NCI-H69 (cell line): ENCODE data around the gene PDE3A.
A peak's percentile ranks its signal among the peaks of the same experiment; 100 is the strongest.
"Not testable (repeated sequence)": the region's sequence is repeated elsewhere in the genome, so short reads cannot be mapped to it uniquely, and the experiment has no call there.

Source experiments
- DNase-seq: peaks from one replicate; lab custom pipeline; 2025; lab: John Stamatoyannopoulos, UW

Gene PDE3A

DNA sequence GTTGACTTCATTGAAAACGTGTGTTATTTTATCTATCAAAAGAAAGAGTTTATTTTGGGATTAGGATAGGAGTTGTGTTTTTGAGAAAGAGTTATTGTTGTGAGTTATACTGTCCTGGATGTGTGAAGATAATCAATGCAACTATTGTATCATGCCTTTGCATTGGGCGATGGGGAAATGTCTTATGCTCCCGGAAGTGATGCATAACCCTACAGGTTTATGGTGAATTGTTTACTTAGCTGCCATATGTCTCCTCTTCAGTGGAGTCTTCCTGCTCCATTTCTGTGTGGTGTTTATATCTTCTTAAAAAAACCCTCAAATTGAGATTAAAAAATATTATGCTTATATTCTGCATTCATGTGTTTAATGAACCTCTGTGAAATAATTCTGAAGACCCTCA lies 6.5 kb downstream of the PDE3A start:
- peak; percentile 36 for DNase-seq

DNA sequence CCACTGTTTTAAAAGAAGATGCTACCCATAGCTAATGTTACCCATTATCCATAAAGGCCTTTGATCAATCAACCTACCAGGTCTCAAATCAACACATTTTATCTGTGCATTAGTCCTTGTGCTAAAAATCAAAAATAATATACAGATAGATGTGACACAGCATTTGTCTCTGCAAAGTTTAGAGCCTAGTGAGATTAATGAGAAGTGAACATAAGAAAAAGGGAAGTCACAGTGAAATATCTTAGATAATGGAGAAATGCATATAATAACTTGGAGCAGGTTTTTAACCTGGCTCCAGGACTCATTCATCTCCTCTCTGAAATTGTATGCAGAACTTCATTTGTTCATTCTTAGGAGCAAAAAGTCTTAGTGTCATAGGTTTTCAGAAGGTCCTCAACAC lies 7.2 kb downstream of the PDE3A start:
- no peak for DNase-seq

DNA sequence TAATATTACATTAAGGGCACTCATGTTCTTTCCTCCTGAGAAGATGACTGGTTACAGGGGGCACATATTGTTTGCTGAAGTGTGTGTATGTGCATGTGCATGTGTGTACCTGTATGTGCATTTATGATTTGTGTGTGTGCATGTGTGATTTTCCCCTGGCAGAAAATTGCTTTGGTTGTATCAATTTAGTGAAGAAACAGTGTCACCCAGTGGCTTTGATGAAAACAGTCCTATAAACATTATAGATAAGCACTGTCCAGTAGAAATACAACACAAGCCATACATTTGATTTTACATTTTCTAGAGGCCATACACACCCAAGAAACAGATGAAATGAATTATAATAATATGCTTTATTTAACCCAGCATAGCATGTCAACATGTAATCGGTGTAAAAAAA lies 8.6 kb downstream of the PDE3A start:
- DNase-seq = peak; percentile 64

DNA sequence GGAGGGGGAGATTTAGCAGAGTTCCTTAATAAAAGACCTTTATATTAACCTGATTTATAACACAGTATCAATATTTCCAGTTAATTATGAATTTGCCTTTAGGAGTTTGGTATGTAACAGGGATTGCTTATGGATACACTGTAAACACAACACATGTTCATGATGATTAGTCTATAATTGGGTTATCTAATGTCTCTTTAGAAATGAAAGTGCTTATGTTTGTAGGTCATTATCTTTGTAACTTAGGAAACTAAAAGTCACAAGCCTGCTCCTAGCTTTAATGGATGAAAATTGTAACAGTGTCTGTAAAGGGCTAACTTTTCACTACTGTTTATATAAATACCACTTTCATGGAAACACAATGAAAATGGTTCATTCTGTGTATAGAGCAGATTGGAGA lies 9.4 kb downstream of the PDE3A start:
- peak; percentile 3 for DNase-seq

DNA sequence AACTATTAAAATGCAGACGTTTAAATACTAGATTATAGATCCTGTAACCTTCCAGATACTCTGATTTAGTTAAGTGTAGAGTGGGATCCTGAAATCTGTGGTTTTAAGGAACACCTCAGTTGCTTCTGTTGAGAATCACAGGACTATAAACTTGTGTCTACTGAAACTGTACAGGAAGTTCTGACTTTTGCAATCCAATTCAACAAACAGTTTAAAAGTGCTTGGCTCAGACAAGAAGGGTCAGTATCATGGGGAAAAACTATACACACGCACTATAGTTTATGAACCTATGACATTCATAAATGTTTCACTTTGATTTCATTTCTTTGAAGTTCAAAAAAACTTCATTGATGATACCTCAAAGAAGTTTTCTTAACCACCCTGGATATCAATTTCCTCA lies 13.8 kb downstream of the PDE3A start:
- no peak for DNase-seq

DNA sequence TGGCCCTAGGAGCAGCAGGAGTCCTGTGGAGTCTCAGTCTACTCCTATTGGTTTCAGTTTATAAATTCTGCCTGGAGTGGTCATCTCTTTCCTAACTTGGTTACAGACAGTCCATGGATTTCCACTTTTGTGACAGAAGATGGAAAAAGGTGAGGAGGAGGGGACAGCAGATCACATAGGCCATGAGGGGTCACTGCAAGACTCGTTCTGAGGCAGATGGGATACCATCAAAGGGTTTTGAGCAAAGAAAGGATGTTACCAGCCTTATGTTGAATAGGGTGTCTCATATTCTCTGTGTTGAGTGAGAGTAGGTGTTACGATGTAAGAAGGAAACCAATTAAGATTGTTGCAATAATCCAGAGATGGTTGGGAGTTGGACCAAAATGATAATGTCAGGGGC lies 15.3 kb downstream of the PDE3A start:
- no peak for DNase-seq

DNA sequence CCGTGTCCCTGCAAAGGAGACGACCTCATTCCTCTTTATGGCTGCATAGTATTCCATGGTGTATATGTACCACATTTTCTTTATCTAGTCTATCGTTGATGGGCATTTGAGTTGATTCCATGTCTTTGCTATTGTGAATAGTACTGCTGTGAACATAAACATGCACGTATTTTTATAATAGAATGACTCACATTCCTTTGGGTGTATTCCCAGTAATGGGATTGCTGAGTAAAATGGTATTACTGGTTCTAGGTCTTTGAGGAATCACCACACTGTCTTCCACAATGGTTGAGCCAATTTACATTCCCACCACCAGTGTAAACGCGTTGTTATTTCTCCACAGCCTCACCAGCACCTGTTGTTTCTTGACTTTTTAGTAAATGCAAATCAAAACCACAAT lies 16.5 kb downstream of the PDE3A start:
- not testable (repeated sequence) for DNase-seq

DNA sequence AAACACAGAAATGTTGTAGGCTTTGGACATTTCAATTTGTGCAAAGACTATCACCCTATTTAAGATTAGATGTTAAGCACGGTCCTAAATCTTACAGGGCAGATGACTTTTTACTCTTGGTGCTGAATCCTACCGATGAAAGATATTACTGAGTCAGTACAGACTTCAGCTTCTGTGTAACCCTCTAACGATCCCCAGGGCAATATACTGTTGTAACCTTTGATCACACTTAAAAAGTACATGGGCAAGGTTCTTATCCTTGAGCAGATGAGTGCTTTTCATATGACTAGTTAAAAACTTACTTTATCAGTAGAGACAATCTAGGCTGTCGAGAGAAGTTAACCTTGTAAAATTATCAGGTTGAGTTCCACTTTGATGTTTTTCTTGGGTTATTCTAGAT lies 22.5 kb downstream of the PDE3A start:
- no peak for DNase-seq

DNA sequence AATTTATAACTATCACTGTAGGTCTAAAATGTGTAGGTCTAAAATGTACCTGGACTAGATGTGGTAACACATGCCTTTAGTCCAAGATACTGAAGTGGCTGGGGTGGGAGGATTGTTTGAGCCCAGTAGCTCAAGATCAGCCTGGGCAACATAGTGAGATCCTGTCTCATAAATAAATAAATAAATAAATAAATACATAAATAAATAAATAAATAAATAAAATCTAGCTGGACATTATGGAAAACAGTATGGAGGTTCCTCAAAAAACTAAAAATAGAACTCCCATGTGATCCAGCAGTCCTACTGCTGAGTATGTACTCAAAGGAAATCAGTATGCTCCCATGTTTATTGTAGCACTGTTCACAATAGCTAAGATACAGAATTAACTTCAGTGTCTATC lies 24.0 kb downstream of the PDE3A start:
- no peak for DNase-seq

DNA sequence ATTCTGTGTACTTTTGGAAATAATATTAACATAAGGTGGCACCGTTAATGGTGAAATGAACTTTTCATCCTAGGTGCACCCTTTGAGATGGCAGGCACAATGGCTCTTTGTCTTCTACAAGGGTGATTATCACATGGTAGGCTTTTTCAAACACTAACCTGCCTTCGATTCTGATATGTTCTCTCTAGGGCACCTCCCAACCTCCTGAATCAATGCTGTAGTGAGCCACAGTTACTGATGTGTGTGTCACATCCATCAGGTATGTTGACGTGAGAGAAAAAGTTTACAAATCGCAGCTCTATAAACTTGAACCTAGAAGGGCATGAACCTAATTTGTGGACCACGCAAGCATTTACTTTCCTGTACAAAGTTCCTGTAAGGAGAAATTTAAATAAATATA lies 25.4 kb downstream of the PDE3A start:
- DNase-seq = no peak

DNA sequence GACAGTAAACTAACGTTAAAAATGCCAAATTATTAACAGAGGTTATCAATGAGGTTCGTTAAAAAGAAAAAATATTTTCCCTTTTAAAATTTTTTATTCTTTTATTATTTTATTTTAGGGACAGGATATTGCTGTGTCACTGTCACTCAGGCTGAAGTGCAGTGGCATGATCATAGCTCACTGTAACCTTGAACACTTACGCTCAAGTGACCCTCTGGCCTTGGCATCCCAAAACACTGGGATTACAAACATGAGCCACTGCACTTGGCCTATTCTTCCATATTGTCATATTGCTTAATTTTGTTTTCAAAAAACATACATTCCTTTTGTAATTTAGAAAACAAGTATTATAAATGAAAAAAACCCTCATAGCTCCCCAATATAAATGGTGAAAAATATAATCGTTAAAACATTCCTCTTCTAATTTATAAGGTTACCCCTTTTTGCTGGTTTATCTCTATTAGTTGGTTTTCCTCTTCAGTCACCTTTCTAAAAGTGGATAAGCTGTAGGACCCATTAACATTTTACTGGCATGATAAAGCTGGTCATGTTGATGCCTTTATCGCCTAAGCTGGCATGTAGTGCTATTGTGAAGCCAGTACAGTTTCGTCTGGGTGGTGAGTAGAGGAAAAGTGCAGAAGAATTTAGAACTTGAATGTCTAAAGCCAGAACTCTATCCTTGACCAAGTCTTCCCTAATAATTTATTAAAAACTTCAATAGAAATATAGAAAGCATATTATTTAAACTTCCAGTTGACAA lies 27.6 kb downstream of the PDE3A start:
- no peak for DNase-seq

DNA sequence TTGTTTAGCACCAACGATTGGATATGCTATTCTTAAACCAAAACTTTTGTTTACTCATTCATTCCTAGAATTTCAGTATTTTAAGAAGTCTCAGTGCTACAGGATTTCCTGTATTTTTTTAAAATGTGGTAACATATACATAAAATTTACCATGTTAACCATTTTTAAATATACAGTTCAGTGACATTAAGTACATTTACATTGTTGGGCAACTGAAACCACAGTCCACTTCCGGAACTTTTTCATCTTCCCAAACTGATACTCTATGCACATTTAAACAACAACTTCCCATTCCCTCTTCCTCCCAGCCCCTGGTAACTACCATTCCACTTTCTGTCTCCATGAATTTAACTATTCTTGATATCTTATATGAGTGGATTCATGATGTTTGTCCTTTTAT lies 30.3 kb downstream of the PDE3A start:
- DNase-seq = no peak

DNA sequence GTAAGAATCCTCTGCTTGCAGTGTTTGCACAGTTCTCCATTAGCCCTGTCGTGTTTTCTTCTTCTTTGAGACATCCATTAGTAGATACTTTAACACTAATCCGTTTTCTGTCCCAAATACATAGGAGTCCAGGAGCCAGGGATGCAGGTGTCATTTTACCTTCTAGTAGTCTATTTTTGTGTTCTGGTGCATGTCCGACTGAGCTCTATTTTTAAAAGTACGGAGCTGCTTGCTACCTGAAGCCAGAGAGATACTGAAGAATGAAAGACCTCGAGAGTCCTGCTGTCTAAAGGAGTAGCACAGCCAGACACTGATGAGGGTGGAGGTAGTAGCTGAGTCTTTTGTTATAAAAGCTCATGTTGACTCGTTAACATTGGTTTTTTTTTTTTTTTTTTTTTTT lies 31.7 kb downstream of the PDE3A start:
- no peak for DNase-seq

DNA sequence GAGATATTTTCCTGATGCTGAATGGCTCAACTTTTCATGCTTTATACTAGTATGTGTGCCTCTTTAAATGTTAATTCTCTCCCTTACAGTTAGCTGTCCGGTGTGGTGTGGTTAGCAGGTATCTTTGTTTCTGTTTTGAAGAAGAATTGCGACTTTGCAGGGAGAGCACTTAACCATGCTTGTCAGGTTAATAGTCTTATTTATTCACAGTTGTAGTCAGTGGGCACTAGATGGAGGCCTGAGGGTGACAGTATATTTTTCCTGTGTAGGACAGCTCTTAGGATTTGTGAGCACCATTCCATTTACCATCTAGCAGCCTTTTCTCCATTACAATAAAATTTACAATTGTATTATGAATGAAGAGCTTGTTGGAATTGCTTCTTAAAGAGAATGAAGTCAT lies 34.9 kb downstream of the PDE3A start:
- no peak for DNase-seq

DNA sequence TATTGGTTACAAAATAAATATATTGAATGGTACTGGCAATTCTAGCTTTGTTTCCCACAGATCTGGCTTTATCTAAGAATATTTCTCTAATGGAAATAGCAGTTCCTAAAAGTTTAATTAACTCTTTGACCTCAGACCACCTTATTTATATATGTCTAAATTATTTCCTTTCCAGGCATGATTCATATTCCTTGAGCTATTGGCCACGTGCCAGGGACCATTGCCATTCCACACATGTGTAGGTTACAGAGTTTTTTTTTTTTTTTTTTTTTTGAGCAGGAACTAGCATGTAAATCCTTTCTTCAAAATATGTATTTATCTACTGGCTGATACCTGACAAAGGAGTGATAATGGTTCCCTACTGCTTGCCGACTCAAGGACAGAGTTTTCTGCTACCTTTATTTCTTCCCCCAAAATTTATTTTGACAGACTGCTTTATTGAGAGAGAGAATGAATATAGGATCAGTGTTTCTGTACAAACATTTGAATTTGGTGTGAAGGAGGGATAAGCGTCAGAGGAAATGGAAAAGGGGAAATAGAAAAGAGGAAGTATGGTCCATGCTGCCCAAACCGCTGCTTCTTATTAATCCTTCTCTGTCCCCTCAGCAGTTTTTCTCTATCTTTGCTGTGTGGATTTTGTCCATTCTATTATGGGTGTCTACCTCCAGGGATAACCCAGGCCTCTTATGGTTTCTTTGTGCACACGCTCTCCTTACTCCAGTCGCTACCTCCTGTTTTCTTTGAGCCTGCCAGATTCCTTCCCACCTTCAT lies 36.4 kb downstream of the PDE3A start:
- peak; percentile 60 for DNase-seq

DNA sequence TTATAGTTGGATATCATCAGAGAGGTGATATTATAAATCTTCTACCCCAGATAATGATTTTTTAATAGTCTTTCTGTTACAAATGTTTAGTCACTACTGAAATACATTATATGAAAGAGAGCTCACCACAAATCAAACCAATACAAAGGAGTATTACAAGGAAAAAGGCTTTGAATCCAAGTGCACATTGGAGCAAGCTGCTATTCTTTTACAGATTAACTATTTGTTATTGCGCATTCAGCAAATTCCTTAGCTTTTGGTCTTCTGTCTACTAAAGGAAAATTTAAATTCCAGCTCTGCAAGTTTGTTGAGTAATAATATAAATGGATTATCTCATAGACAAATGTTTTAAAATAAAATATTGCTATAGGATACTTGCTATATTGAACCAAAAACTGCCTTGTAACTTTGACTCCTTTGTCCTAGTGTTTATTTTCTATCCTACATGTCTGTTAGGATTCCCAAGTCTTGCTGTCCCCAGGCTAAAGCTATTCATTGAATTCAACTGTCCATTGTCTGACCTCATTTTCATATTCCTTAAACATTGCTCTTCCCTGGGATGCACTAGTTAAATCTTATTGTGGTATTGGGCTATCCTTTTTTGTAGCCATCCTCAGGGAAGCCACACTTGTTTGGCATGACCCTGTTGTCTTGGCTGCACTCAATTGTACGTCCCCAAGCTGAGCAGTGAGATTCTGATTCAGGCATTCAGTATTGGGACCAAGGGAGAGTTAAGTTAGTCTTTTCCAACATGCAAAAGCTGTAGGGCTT lies 41.5 kb downstream of the PDE3A start:
- DNase-seq = no peak

DNA sequence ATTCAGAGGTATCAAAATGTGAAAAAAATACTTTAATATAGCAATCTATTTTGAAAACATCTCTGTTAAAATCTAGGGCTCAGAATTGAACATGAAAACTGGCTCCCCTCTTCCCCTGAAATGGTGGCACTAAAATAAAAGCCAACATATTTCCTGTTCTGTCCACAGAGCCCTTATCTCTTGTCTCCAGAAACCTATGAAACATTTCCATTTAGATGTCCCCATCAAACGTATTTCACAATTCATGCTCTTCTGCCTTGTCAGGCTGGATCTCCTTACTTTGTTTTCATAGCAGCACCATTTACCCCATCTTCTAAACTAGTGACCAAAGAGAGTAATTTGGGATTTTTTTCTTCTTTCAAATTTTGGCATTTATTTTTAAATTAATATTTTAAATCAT lies 42.4 kb downstream of the PDE3A start:
- no peak for DNase-seq

DNA sequence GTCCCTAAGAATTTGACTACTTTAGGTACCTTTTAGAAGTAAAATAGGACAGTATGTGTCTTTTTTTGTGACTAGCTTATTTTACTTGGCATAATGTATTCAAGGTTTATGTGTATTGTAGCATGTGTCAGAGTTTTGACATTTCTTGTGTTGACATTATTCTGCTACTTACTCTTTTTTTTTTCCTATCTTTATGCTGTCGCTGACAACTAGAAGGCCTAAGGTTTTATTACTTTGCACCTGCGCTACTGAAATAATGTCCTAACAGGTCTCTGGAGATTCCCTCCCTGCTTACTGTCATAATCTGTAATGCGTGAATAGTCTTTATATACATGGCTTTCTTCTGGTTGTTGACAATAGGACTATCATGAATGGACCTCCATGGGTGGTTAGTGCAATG lies 43.0 kb downstream of the PDE3A start:
- peak; percentile 32 for DNase-seq

DNA sequence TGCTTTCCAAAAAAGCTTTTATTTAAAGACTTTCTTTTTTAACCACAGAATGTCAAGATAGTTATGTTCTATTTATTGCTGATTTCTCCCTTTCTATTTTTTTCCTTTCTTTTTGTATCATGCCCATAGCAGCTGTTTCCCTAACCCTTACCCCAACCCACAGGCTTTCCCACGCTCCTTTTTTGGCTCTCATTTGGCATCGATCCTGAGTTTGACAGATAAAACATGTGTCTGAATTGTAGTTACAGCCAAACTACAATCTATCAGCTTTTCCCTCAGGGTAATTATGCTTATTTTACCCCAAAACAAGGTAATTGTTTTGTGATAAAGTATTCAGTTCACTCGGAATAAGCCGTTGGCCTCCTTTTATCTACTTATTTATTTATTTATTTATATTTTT lies 46.7 kb downstream of the PDE3A start:
- DNase-seq = peak; percentile 38

DNA sequence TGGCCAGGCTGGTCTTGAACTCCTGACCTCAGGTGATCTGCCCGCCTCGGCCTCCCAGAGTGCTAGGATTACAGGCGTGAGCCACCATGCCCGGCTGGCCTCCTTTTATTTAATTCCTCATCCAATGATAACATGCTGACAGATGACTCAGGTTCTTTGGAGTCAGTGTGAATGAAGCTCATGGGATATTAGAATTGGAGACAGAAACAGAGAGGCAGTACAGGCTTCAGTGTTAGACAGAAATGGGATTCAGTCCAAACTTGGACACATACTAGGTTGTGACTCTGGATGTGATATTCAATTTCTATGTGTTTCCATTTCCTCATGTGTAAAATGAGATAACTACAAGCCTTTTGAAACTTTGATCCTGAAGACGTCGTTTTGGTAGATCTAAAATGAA lies 47.3 kb downstream of the PDE3A start:
- DNase-seq = no peak

DNA sequence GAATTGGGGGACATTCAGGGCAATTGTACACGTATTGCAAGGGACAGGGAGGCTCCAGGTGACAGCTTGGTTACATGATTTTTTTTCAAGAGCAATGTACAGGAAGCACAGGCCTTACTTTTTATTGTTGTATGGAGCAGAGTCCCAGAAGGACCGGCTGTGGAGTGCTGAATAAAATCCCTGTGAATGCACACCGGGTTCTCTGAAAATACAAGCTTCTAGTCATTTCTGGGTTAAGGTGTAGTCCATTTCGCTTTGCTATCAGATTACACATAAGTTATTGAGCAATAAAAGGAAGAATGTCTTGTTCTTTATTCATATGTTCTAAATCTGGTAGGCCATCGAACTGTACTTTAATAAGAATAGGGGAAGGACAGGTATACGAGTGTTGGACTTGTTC lies 52.2 kb downstream of the PDE3A start:
- DNase-seq = no peak

DNA sequence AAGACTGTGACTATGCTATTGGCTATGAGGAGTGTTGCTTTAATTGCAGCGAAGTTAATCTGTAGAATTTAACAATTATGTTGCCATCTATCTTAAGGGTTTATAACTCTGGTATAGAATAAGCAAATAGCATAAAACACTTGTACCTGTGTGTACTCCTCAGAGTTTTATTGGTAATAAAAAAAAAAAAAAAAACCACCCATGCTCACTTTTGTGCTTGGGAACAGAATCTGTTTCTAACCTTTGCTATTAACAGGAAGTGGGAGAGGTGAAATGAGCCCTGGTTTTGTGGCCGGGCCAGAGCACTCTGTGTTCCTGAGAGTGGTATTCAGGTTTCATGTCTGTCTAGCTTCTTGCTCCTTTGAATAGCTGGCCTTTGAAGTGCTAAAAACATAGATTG lies 53.1 kb downstream of the PDE3A start:
- DNase-seq = no peak

DNA sequence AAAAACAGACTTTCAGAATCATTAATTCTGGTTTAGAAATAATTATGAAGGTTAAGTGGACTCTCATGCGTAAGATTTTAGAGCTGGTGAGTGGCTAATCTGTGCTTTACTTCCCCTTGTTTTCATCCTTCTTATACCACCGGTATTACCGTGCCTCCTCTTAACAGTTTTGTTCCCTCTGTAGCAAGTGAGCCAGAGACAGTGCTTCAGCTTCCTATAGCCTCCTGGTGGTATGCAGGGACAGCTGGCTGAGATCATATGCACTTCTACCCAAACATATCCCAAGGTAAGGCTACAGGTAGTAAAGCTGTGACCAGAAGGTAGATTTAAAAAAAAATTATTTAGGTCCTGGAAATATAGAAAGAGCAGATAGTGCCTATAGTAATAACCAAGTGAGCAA lies 55.2 kb downstream of the PDE3A start:
- peak; percentile 56 for DNase-seq
